GM18519 (cell line): ENCODE measurements around the gene APAF1.
"Not testable (repeated sequence)": the region's sequence is repeated elsewhere in the genome, so short reads cannot be mapped to it uniquely, and the experiment has no call there.

Experiments used
- ATAC-seq: cut with Tn5 transposase; IDR thresholded peaks from one replicate; pipeline ENCODE4 v1.9.1; 2021; ENCODE audit warnings: mild to moderate bottlenecking, moderate library complexity; ENCODE audit not compliant: unreplicated experiment, low FRiP score

The APAF1 gene

DNA sequence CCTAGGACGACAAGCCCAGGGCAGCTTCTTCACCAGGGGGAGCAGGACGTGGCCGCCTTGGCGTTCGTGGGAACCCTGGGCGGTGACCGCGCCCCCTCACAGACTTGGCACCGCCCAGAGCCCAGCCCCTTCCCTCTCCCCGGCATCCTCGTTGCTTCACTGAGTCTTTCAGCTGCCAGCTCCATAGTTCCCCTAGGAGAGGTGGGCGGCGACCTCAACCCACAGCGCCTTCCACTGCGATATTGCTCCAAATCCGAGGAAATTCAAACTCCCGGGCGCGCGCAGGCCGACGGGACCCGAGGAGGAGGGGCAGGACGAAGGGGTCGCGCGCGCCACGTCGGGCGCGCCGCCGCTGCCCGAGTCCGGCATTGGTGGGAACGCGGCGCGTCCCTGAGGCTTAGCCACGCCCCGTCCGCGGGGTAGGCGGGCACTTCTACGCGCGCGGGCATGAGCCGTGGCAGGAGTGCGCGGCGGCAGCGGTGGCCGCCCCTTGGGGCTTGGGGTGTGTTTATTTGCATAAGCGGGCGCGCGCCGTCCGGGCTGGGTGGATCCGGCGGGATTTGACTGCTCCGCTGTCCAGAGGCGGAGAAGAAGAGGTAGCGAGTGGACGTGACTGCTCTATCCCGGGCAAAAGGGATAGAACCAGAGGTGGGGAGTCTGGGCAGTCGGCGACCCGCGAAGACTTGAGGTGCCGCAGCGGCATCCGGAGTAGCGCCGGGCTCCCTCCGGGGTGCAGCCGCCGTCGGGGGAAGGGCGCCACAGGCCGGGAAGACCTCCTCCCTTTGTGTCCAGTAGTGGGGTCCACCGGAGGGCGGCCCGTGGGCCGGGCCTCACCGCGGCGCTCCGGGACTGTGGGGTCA lies at the start of gene APAF1, which contains the start of gene IKBIP:
APAF1 (plus strand) TSS at position 579 of the 860 bp plus-strand sequence. CDS start 3,070 bp downstream, outside the sequence.
IKBIP (minus strand) TSS at position 77 of the 860 bp plus-strand sequence. CDS start 87 bp downstream, outside the sequence.
- ATAC-seq: peak; percentile 84

DNA sequence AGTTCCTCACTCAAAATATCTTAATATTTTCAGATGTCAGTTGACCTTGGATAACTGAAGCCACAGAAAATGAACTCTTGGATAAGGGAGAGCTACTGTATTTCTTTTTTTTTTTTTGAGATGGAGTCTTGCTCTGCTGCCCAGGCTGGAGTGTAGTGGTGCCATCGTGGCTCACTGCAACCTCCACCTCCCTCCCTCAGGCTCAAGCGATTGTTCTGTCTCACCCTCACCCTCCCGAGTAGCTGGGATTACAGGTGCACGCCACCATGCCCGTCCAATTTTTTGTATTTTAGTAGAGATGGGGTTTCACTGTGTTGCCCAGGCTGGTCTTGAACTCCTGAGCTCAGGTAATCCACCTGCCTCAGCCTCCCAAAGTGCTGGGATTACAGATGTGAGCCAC lies 47.8 kb upstream of the APAF1 start:
- not testable (repeated sequence) for ATAC-seq

- no peak for ATAC-seq
Measured at GRCh38 chr12:98601924-98602323, 43.2 kb upstream of the APAF1 start.

- ATAC-seq: no peak
Measured at GRCh38 chr12:98606359-98606988, 38.6 kb upstream of the APAF1 start.

DNA sequence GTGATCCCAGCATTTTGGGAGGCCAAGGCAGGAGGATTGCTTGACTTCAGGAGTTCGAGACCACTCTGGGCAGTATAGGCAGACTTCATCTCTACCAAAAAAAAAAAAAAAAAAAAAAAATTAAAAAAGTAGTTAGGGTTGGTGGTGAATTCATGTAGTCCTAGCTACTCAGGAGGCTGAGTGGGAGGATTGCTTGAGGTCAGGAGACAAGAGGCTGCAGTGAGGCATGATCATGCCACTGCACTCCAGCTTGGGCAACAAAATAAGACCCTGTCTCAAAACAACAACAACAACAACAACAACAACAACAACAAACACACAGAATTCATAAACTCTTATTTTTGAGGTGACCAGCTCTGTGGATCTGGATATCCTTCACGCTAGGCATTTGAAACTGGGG lies 34.5 kb upstream of the APAF1 start:
- no peak for ATAC-seq

DNA sequence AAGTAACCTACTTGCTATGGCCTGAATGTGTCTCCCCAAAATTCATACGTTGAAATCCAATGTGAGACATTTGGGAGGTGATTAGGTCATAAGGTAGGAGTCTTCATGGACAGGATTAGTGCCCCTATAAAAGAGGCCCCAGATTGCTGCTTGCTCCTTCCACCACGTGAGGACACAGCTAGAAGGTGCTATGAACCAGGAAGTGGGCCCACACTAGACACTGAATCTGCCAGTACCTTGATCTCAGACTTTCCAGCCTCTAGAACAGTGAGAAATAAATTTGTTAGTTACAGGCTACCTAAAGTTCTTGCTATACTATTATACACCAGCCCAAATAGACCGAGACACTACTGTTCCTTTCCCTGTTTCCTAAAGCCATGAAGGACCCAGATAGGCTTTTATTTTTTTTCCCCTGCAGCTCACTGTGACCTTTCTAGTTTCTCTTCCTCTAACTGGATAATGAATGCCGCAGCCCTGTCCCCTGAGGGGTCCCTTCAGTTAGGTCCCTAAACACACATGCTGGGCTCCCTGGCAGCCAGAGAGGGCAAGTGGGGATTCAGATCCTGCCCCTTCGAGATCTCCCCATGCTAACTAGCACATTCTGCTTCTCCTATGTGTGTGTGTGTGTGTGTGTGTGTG lies 32.3 kb upstream of the APAF1 start:
- peak; percentile 75 for ATAC-seq

DNA sequence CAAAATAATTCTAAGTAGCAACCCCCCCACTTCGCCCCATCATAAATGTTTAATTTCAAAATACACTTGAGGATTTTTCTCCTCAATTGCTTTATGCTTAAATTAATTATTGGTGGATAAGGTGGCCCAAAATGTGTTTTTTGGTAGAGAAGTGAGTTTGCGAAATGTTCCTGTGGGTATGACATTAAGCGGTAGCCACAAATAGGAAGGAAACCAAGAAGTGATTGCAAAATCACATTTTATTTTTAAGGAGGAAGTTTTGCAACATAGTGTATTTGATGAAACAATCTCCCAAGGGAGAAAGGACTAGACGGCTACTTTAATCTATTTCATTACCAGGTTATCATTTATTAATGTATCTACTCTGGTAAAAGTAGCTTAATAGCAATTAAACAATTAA lies 26.1 kb upstream of the APAF1 start:
- ATAC-seq: no peak

DNA sequence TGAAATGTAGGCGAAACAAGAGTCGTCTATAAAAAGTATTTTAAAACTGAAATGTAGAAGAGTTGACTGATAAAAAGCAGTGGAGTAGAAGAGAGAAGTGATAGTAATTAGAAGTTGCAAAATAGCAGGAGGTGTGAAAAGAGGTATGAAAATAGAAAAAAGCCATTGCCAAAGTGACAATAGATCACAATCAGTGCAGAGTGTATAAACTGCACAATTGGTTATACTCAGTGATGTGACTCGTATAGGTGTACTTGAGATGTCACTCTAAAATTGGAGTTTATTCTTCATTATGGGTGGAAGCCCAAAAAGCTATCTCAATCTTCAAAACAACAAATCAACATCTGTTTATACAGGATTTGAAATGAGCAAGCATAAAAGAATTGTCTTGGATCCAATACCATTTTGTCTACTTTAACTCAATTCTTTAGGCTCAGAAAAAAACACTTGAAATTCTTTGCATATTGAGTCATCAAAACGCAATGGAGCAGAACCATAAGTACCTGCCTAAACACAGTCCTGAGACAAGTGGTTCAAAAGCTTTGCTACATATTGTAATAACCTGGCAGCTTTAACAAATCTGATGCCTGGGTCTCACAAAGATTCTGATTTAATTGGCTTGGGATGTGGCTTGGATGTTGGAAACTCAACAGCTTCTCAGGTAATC lies 9.3 kb upstream of the APAF1 start:
- peak; percentile 91 for ATAC-seq

- no peak for ATAC-seq
Measured at GRCh38 chr12:98637068-98637467, 8.0 kb upstream of the APAF1 start.

GRCh38 chr12:98638009-98638408 lies 7.1 kb upstream of the APAF1 start:
- ATAC-seq: no peak

DNA sequence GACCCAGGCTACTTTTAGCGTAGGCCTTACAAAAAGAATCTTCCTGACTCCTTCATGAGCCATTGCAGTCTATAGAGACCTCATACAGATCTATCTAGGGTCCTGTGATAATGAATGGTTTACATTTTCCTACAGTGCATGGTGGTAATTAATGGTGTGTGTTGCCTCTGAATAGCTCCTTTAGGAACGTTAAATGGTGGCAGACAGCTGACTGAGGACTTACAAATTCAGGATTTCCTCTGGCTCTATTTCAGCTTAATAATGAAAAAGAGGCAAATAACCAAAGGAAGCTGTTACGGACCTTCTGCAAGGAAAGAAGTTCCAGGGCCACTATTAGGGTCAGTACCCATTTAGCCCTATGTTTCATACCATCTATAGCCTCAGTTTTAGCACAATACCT lies 5.6 kb upstream of the APAF1 start:
- no peak for ATAC-seq

GRCh38 chr12:98642801-98643200 lies 2.3 kb upstream of the APAF1 start:
- not testable (repeated sequence) for ATAC-seq

DNA sequence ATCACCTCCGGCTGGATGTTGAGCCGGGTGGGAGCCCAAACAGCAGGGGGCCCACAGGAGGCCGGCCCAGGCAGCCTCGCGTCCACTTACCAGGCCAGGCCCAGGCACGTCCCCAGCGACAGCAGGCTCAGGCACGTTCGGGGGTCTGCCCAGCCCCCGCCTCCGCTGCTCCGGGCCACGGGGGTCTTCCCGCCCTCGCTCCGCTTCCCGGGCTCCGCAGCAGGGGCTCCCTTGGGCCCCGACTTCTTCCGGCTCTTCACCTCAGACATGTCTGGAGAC lies 718 bp upstream of the APAF1 start:
- ATAC-seq: peak; percentile 5

- ATAC-seq: no peak
Measured at GRCh38 chr12:98645572-98646067, 530 bp downstream of the APAF1 start.

DNA sequence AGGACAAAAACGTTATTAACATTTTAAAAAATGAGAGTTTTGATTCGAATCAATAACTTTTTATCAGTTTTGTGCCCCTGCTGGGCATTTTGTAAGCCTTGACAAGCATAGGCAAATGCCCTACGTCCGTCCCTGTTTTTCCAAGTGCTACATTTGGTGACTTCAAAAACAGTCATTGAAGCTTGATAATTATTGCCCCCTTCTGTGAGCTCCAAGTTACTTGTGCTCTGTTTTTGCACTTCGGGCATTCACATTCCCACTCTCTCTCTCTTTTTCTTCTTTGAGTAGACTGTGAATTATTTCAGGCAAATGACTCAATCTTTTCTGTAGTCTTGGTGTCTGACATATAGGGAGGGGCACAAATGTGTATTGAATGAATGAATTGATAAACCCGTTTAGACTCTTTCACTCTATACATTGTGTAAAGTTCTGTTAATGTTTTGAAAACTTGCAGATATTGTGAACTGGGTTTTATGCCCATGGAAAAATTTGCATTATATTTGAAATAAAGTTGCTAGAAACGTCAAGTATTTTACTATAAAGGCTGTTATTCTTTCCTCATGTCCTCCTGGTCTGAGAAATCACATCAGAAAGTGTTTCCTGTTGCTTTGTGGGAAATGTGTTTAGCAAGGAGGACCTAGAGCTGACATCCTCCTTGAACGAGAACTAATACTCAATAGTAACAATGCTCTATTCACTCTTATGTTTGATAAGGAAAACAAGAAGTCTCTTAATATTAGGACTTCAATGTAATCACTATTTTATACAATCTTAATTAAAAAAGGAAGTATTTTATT lies 1.4 kb downstream of the APAF1 start:
- no peak for ATAC-seq

DNA sequence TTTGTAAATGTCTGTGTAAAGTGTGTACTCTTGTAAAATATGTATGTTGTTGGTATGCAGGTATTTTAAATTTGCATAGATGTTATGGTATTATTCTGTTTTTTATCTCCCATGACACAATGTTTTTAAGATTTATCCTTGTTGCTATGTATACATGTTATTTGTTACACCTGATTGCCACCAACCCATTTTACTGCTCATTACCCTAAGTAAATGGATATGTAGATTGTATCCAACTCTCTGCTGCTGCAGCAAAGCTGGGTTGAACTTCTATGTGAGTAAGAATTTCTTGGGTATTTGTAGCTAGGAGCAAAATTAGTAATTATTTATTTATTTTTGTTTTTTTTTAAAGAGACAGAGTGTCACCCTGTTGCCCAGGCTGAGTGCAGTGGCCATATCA lies 6.2 kb downstream of the APAF1 start:
- ATAC-seq: no peak

DNA sequence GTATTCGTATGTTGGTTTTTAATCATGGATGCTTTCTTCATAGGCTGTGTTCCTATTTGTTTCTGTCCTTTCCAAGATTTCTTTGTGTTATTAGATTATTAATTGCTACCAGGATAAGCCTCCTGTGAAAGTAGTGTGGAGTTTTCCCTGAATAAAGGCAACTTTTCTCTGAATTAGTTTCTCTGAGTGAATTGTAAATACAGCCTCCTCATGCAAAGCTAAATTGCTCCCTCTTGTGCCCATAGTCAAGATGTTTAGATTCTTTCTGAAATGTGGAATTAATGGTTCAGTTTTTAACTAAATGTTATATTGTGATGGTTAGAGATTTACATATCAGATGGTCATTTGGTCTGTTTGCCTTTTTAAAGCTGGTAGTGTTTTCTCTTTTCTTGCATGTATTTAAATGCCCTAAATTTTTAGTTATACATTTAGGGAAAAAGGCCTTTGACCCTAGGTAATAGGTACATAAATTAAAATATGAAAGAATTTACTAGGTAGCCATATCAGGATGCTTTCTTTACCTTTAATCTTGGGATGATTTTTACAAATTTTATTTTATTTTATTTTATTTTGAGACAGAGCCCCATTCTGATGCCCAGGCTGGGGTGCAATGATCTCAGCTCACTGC lies 8.9 kb downstream of the APAF1 start:
- no peak for ATAC-seq

GRCh38 chr12:98656289-98657101 lies 11.4 kb downstream of the APAF1 start:
- no peak for ATAC-seq

- ATAC-seq: no peak
Measured at GRCh38 chr12:98660521-98660920, 15.4 kb downstream of the APAF1 start.
